Neural cell (in vitro differentiated cells): Measurements from ENCODE around the gene PEX11B. TPM values are rescaled to one million over a fixed set of nuclear protein-coding genes. Genes with fewer than 3 reads are reported as not detected.

Experiments
- H2AFZ ChIP-seq: fragments of 200-600, 300-800 bp; sonication (generic), shearing (Covaris generic); 2 replicates; pipeline ENCODE4 v1.6.0; 2014; ENCODE audit warnings: low read depth, mild to moderate bottlenecking, antibody characterized with exemption, low read length, moderate library complexity
- H3F3A ChIP-seq: fragments of 200-600 bp; shearing (Covaris generic); 2 replicates; pipeline ENCODE4 v1.6.1; 2016; ENCODE audit warnings: mild to moderate bottlenecking, moderate library complexity, mixed read lengths, antibody characterized with exemption, low read length; ENCODE audit not compliant: insufficient read depth, poor library complexity, severe bottlenecking
- H3K27ac ChIP-seq: fragments of 200-600, 300-800 bp; sonication (generic), shearing (Covaris generic); 2 replicates; pipeline ENCODE4 v1.5.1; 2014; ENCODE audit warnings: mild to moderate bottlenecking, low read length, moderate library complexity
- H3K27me3 ChIP-seq: fragments of 300-800, 200-600 bp; sonication (generic), shearing (Covaris generic); 2 replicates; pipeline ENCODE4 v1.6.0; 2014; ENCODE audit warnings: mild to moderate bottlenecking, low read depth, low read length, moderate library complexity; ENCODE audit not compliant: insufficient read depth
- H3K36me3 ChIP-seq: fragments of 300-800, 200-600 bp; sonication (generic), shearing (Covaris generic); 2 replicates; pipeline ENCODE4 v1.5.1; 2014; ENCODE audit warnings: mild to moderate bottlenecking, antibody characterized with exemption, low read length, moderate library complexity; ENCODE audit not compliant: insufficient read depth
- H3K4me2 ChIP-seq: fragments of 300-800, 200-600 bp; sonication (generic), shearing (Covaris generic); 2 replicates; pipeline ENCODE4 v1.6.0; 2014; ENCODE audit warnings: mild to moderate bottlenecking, low read length
- H3K4me3 ChIP-seq: fragments of 300-800, 200-600 bp; sonication (generic), shearing (Covaris generic); 2 replicates; pipeline ENCODE4 v1.5.1; 2014; ENCODE audit warnings: mild to moderate bottlenecking, low read length, moderate library complexity
- H3K79me2 ChIP-seq: fragments of 200-600 bp; shearing (Covaris generic); replicated peaks from 2 replicates; pipeline ENCODE4 v1.6.0; 2014; ENCODE audit warnings: mild to moderate bottlenecking, low read length, moderate library complexity; ENCODE audit not compliant: insufficient read depth
- H3K9ac ChIP-seq: fragments of 300-800, 200-600 bp; sonication (generic), shearing (Covaris generic); 2 replicates; pipeline ENCODE4 v1.6.1; 2016; ENCODE audit warnings: mild to moderate bottlenecking, low read length, mixed read lengths
- H3K9me2 ChIP-seq: fragments of 200-600 bp; shearing (Covaris generic); 2 replicates; pipeline ENCODE4 v1.6.1; 2016; ENCODE audit warnings: mild to moderate bottlenecking, low read length, mixed read lengths; ENCODE audit not compliant: insufficient read depth
- H3K9me3 ChIP-seq: fragments of 200-600, 300-800 bp; sonication (generic), shearing (Covaris generic); 2 replicates; pipeline ENCODE4 v1.6.1; 2016; ENCODE audit warnings: mild to moderate bottlenecking, mixed run types, low read length, moderate library complexity, mixed read lengths
- H4K20me1 ChIP-seq: fragments of 200-600 bp; shearing (Covaris generic); 2 replicates; pipeline ENCODE4 v1.6.1; 2016; ENCODE audit warnings: mild to moderate bottlenecking, mixed run types; ENCODE audit not compliant: insufficient read depth
- EP300 ChIP-seq: fragments of 450-650 bp; conservative IDR thresholded peaks from 2 replicates; pipeline ENCODE4 v1.6.1; 2014; ENCODE audit warnings: antibody characterized with exemption, mild to moderate bottlenecking, moderate library complexity; ENCODE audit not compliant: poor library complexity, severe bottlenecking
- EZH2 ChIP-seq: fragments of 200-600, 300-800 bp; shearing (Covaris generic), sonication (generic); IDR thresholded peaks from 2 replicates; pipeline ENCODE4 v1.6.1; 2014; ENCODE audit warnings: antibody characterized with exemption, low read length, borderline replicate concordance, mild to moderate bottlenecking; ENCODE audit not compliant: insufficient read depth, poor library complexity, severe bottlenecking
- MXI1 ChIP-seq: fragments of 450-650 bp; conservative IDR thresholded peaks from 2 replicates; pipeline ENCODE4 v1.6.1; 2014; ENCODE audit warnings: antibody characterized with exemption, mild to moderate bottlenecking; ENCODE audit not compliant: poor library complexity, severe bottlenecking
- POLR2AphosphoS5 ChIP-seq: IDR thresholded peaks from 2 replicates; pipeline ENCODE4 v1.6.1; 2012
- SMC3 ChIP-seq: fragments of 450-650 bp; conservative IDR thresholded peaks from 2 replicates; pipeline ENCODE4 v1.6.1; 2014; ENCODE audit warnings: antibody characterized with exemption, mild to moderate bottlenecking, moderate library complexity; ENCODE audit not compliant: poor library complexity
- TAF1 ChIP-seq: IDR thresholded peaks from 2 replicates; pipeline ENCODE4 v1.6.1; 2012; ENCODE audit warnings: low read depth
- polyA plus RNA-seq: library from polyadenylated mRNA; depleted of rRNA; stranded (reverse); fragments of >200 nt; gene quantifications from 2 replicates; pipeline ENCODE4 v1.2.3, GENCODE V29; 2014
- TF ChIP-seq, protein P1 (sequence below): fragments of 450-650 bp; IDR thresholded peaks from 2 replicates; pipeline ENCODE4 v1.5.1; 2014; ENCODE audit warnings: antibody characterized with exemption, mild to moderate bottlenecking, moderate library complexity; ENCODE audit not compliant: poor library complexity, severe bottlenecking
- TF ChIP-seq, protein P2 (sequence below): IDR thresholded peaks from 2 replicates; pipeline ENCODE4 v1.6.1; 2012; ENCODE audit warnings: borderline replicate concordance

Gene PEX11B
- polyA plus RNA-seq, 1 donor from 2014 or later = 52.4 TPM

DNA sequence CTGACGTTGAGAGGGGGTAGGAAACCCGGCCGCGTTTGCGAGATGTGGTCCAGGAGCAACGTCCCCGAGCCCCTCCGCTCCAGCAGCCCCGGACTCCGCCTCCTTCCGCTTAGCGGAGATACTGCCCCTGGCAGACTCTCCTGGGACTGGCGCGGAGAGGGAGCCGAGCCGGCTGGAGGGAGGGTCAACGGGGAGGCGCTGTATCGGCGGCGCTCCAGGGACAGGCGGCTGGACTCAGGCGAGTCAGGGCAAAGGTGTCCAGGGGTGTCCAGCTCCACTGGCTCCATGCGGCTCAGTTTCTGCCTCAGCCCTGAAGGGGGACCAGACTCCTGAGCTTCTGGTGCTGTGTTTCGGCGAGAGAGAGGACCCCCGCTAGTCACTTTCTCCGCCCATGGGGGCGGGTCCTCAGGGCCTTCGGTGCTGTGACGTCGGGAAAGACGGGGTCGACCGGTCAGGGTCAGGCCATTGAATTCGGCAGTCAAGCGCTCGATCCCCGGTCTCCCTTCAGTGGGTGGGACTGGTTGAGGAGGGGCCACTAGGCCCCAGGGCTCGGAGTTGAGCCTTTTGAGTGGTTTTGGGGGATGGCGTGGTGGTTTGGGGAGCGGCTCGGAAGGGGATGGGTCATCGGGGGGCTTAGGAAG, 42.1 kb upstream of the PEX11B start:
- H2AFZ ChIP-seq = no peak overlapping the region
- H3K9me3 ChIP-seq = no peaks in the 10 kb centered on the region
- H3K4me2 ChIP-seq = no peak overlapping the region
- no peaks in the 10 kb centered on the region for H3K9me2 ChIP-seq
- H3K27ac ChIP-seq = peak overlapping the region; percentile 25
- peak overlapping the region; percentile 68 for H3K4me3 ChIP-seq
- H3K36me3 ChIP-seq = no peaks in the 10 kb centered on the region
- peaks cover 23% of the 10 kb centered on the region for H3K27me3 ChIP-seq
- peaks cover 17% of the 10 kb centered on the region for H3K79me2 ChIP-seq
- TF ChIP-seq, protein P1, sequence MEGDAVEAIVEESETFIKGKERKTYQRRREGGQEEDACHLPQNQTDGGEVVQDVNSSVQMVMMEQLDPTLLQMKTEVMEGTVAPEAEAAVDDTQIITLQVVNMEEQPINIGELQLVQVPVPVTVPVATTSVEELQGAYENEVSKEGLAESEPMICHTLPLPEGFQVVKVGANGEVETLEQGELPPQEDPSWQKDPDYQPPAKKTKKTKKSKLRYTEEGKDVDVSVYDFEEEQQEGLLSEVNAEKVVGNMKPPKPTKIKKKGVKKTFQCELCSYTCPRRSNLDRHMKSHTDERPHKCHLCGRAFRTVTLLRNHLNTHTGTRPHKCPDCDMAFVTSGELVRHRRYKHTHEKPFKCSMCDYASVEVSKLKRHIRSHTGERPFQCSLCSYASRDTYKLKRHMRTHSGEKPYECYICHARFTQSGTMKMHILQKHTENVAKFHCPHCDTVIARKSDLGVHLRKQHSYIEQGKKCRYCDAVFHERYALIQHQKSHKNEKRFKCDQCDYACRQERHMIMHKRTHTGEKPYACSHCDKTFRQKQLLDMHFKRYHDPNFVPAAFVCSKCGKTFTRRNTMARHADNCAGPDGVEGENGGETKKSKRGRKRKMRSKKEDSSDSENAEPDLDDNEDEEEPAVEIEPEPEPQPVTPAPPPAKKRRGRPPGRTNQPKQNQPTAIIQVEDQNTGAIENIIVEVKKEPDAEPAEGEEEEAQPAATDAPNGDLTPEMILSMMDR = peak; percentile 37
- TF ChIP-seq POLR2AphosphoS5 = peak; percentile 64
- TF ChIP-seq, protein P2, sequence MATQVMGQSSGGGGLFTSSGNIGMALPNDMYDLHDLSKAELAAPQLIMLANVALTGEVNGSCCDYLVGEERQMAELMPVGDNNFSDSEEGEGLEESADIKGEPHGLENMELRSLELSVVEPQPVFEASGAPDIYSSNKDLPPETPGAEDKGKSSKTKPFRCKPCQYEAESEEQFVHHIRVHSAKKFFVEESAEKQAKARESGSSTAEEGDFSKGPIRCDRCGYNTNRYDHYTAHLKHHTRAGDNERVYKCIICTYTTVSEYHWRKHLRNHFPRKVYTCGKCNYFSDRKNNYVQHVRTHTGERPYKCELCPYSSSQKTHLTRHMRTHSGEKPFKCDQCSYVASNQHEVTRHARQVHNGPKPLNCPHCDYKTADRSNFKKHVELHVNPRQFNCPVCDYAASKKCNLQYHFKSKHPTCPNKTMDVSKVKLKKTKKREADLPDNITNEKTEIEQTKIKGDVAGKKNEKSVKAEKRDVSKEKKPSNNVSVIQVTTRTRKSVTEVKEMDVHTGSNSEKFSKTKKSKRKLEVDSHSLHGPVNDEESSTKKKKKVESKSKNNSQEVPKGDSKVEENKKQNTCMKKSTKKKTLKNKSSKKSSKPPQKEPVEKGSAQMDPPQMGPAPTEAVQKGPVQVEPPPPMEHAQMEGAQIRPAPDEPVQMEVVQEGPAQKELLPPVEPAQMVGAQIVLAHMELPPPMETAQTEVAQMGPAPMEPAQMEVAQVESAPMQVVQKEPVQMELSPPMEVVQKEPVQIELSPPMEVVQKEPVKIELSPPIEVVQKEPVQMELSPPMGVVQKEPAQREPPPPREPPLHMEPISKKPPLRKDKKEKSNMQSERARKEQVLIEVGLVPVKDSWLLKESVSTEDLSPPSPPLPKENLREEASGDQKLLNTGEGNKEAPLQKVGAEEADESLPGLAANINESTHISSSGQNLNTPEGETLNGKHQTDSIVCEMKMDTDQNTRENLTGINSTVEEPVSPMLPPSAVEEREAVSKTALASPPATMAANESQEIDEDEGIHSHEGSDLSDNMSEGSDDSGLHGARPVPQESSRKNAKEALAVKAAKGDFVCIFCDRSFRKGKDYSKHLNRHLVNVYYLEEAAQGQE = no peak
- TF ChIP-seq TAF1 = no peak
- H3K9ac ChIP-seq = peak overlapping the region; percentile 64
- peaks cover 7% of the 10 kb centered on the region for H3F3A ChIP-seq
- H4K20me1 ChIP-seq = no peaks in the 10 kb centered on the region

DNA sequence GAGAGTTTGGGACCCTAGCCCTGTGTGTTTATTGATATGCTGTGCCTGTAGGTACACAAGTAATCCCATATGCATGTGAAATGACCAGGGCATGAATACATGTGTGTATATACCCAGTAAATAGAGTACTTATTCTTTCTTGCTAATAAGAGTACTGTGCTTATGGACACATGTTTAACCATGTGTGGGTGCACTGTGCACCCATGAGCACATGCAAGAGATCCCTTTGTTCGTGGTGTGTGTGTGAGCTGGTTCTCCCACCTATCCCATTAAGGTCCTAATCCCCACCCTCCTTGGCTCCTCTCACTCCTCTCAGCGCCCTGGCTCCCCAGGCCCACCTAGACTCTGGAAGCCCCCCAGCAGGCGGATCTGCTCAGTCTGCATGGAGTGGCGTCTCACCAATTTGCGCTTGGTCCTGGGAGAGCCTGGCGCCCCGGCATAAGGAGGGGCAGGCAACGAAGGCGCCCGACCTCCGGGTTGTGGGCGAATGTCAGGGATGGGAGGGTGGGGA, 41.5 kb upstream of the PEX11B start:
- peak overlapping the region; percentile 25 for H3K27ac ChIP-seq
- no peak for TF ChIP-seq SMC3
- TF ChIP-seq MXI1 = no peak
- TF ChIP-seq EZH2 = no peak
- no peak for TF ChIP-seq EP300
- no peak for TF ChIP-seq POLR2AphosphoS5

More for the DNA sequence above, 41.5 kb upstream of the PEX11B start:
- peak overlapping the region; percentile 64 for H3K9ac ChIP-seq
- H3F3A ChIP-seq = peaks cover 7% of the 10 kb centered on the region
- H2AFZ ChIP-seq = no peak overlapping the region
- H3K9me2 ChIP-seq = no peaks in the 10 kb centered on the region
- peak overlapping the region; percentile 68 for H3K4me3 ChIP-seq
- peaks cover 21% of the 10 kb centered on the region for H3K79me2 ChIP-seq
- H3K9me3 ChIP-seq = no peaks in the 10 kb centered on the region
- no peaks in the 10 kb centered on the region for H4K20me1 ChIP-seq
- peaks cover 23% of the 10 kb centered on the region for H3K27me3 ChIP-seq
- H3K36me3 ChIP-seq = no peaks in the 10 kb centered on the region
- H3K4me2 ChIP-seq = no peak overlapping the region
